GM13977 (cell line): ENCODE results near the gene UNC45B.
"Not testable (repeated sequence)": the region's sequence is repeated elsewhere in the genome, so short reads cannot be mapped to it uniquely, and the experiment has no call there.

ENCODE experiments used
- DNase-seq: peaks from one replicate; pipeline ENCODE4 v3.0.0; 2012; ENCODE audit warnings: low spot score
- CTCF ChIP-seq: IDR thresholded peaks from 2 replicates; pipeline ENCODE4 v1.5.1; 2012; ENCODE audit warnings: mild to moderate bottlenecking, control low read depth; ENCODE audit not compliant: insufficient read depth; ENCODE audit errors: extremely low read depth, missing control alignments
- in situ Hi-C: fragments of 300-500 bp; cut with MboI; formaldehyde crosslinking; loops from one replicate; pipeline ENCODE4 v1.12.0; 2022; ENCODE audit warnings: low sequenced_read_pairs, low pct_unique_long_range_greater_than_20kb, mixed read lengths, inconsistent platforms; ENCODE audit not compliant: unreplicated experiment

The UNC45B gene

GRCh38 chr17:35147375-35147905, at the start of gene UNC45B:
TSS of gene UNC45B (plus strand) at chr17:35147817. CDS start at chr17:35148264, 447 bp downstream.
- in situ Hi-C loops = no loop called here
- DNase-seq = no peak
- TF ChIP-seq CTCF = no peak

GRCh38 chr17:35099908-35100307, 47.7 kb upstream of the UNC45B start:
- no peak for TF ChIP-seq CTCF
- in situ Hi-C loops = loop anchor here (10.0 to 25.0 kb wide), 2 partner anchors 105 to 688 kb away; no protein-coding TSS in a partner anchor
- DNase-seq = no peak

GRCh38 chr17:35101036-35101435, 46.6 kb upstream of the UNC45B start:
- in situ Hi-C loops = loop anchor here (10.0 to 25.0 kb wide), 2 partner anchors 106 to 689 kb away; no protein-coding TSS in a partner anchor
- DNase-seq = no peak
- TF ChIP-seq CTCF = no peak

GRCh38 chr17:35101725-35102124, 45.9 kb upstream of the UNC45B start:
- in situ Hi-C loops = loop anchor here (10.0 to 25.0 kb wide), 2 partner anchors 107 to 689 kb away; no protein-coding TSS in a partner anchor
- TF ChIP-seq CTCF = no peak
- DNase-seq = no peak

- no peak for TF ChIP-seq CTCF
- in situ Hi-C loops = loop anchor here (10.0 to 25.0 kb wide), 2 partner anchors 108 to 691 kb away; no protein-coding TSS in a partner anchor
- no peak for DNase-seq
Measured at GRCh38 chr17:35103271-35103670, 44.3 kb upstream of the UNC45B start.

GRCh38 chr17:35104844-35105450, 42.7 kb upstream of the UNC45B start:
- no peak for TF ChIP-seq CTCF
- DNase-seq = no peak
- in situ Hi-C loops = loop anchor here (10.0 to 25.0 kb wide), 2 partner anchors 110 to 693 kb away; no protein-coding TSS in a partner anchor

GRCh38 chr17:35110791-35111190, 36.8 kb upstream of the UNC45B start:
- in situ Hi-C loops = loop anchor here (10.0 to 25.0 kb wide), 2 partner anchors 576 to 698 kb away; no protein-coding TSS in a partner anchor
- DNase-seq = not testable (repeated sequence)
